Heart right ventricle (tissue), 16 donors: ENCODE data around the gene STXBP2. TPM values are rescaled to one million over a fixed set of nuclear protein-coding genes. Genes with fewer than 3 reads are reported as not detected.

ENCODE experiments used
- ATAC-seq, 8 donors: fragments of 200-7000 bp; cut with Tn5 transposase; one replicate each; pipeline ENCODE4 v1.9.1; 2020; ENCODE audit warnings: mild to moderate bottlenecking in 8 of 8, moderate library complexity in 8 of 8, moderate number of reproducible peaks in 1 of 8
- DNase-seq, 2 donors: peaks; one replicate each; pipeline ENCODE4 v3.0.0-alpha.2; 2020
- H3K27ac ChIP-seq, 10 donors: fragments of 200-600 bp; sonication (generic) in 2 of 10; one replicate each; pipeline versions ENCODE4 v1.5.0 to v1.8.0; 2020 to 2022; ENCODE audit warnings: mild to moderate bottlenecking in 3 of 10
- H3K27me3 ChIP-seq, 7 donors: fragments of 200-600 bp; one replicate each; pipeline ENCODE4 v1.8.0; 2021 to 2022; ENCODE audit warnings: mild to moderate bottlenecking in 2 of 7
- H3K36me3 ChIP-seq, 9 donors: fragments of 200-600 bp; sonication (generic) in 1 of 9; one replicate each; pipeline versions ENCODE4 v1.5.0 to v1.8.0; 2020 to 2022; ENCODE audit warnings: mild to moderate bottlenecking in 2 of 9
- H3K4me1 ChIP-seq, 9 donors: fragments of 200-600 bp; sonication (generic) in 1 of 9; one replicate each; pipeline versions ENCODE4 v1.5.0 to v1.8.0; 2020 to 2022; ENCODE audit warnings: mild to moderate bottlenecking in 4 of 9
- H3K4me3 ChIP-seq, 10 donors: fragments of 200-600 bp; sonication (generic) in 2 of 10; one replicate each; pipeline versions ENCODE4 v1.5.0 to v1.8.0; 2020 to 2022; ENCODE audit warnings: mild to moderate bottlenecking in 7 of 10, moderate library complexity in 2 of 10
- H3K9me3 ChIP-seq, 11 donors: fragments of 200-600 bp in 10 of 11; sonication (generic) in 2 of 11; one replicate each; pipeline versions ENCODE4 v1.5.0 to v1.8.0; 2013 to 2022; ENCODE audit warnings: mild to moderate bottlenecking in 2 of 11, control low read depth in 1 of 11, moderate library complexity in 1 of 11
- CTCF ChIP-seq, 9 donors: fragments of 200-600 bp; sonication (generic) in 2 of 9; IDR thresholded peaks; one replicate each; pipeline versions ENCODE4 v1.5.0 to v1.8.0; 2021 to 2022; ENCODE audit warnings: antibody characterized with exemption in 9 of 9, mild to moderate bottlenecking in 5 of 9, moderate library complexity in 1 of 9
- WGBS, 2 donors: extraction: QIAGEN DNeasy Blood & Tissue Kit; methylation state at CpG; one replicate each; pipeline ENCODE4 v1.1.7; 2013; ENCODE audit warnings: inconsistent platforms in 1 of 2; 5-methylcytosine and 5-hydroxymethylcytosine counted together
- intact Hi-C, 10 donors: fragments of 100-400 bp; cut with DNase I; formaldehyde crosslinking; loops; one replicate each; pipeline versions ENCODE4 v1.11.1 to v1.14.2; 2022
- polyA plus RNA-seq, 2 donors: library from polyadenylated mRNA; stranded (reverse); fragments of 200-250 nt; gene quantifications; one replicate each; pipeline ENCODE4 v1.2.3, GENCODE V29; 2013
- total RNA-seq, 10 donors: library from RNA; stranded (reverse); fragmentation: NEBNext Ultra II Directional in 3 of 10; extraction: Animal tissue kit (Norgen Biotek cat#: 25700) in 3 of 10; gene quantifications; one replicate each; pipeline versions ENCODE4 v1.2.1 to v1.2.4, GENCODE V29; 2021 to 2023
- donor health status: Arrhythmogenic right ventricular cardiomyopathy.
- donor health status: ischemic (EF 13 %, LVEDD 7.1; RV severe dilation, severe dysfunction).
- donor health status: healthy with polysubstance abuse.
- donor health status: DM: no; HTN: yes; CAD: no.
- donor health status: DM: no; HTN: no; CAD: no.
- donor health status: ischemic (EF 25% LVEDD 6.9; RV normal size, moderate dysfunction).
- donor health status: ischemic (EF 25% LVEDD 5.7; RV mildly dilated, moderate dysfunction).
- donor health status: healthy.
- donor health status: DM: yes; HTN: yes; CAD: no.
- donor health status: Ischemic cardiomyopathy.
- donor health status: ischemic (EF 35%, LVEDD 5.7; RV mildly dilated, moderate dysfunction).
- donor health status: nonischemic (EF 11% LVEDD 7.7; RV severe dilation, severe dysfunction).
- donor health status: DM: yes; HTN: yes; CAD: no.
- donor health status: PGD.
- donor health status: ischemic (EF 29% LVEDD 5.4; RV normal size, mild dysfunction).
- donor health status: nonischemic (EF 23%, LVEDD 6.1; RV moderate dilation, normal function).

Gene STXBP2
- total and polyA plus RNA-seq, 12 donors = 1.6 to 19.6 (median 4.0) TPM

- H3K27ac ChIP-seq = peak overlapping the region in 1 of 10 donors; percentile 78
- H3K9me3 ChIP-seq = peaks cover 0 to 7% (median 0%) of the 10 kb centered on the region in 11 donors
- no peak for ATAC-seq
- peaks cover 0 to 9% (median 3%) of the 10 kb centered on the region in 9 donors for H3K36me3 ChIP-seq
- H3K4me3 ChIP-seq = peak overlapping the region in 1 of 10 donors; percentile 100
- no peak for TF ChIP-seq CTCF (IDR thresholded peaks at IDR 0.05)
- no peak for DNase-seq
- H3K4me1 ChIP-seq = peaks cover 0 to 50% (median 13%) of the 10 kb centered on the region in 9 donors
- WGBS, 2 donors = 27 to 31% methylated on average over 12 of the region's 12 CpGs
- peaks cover 0 to 43% (median 15%) of the 10 kb centered on the region in 7 donors for H3K27me3 ChIP-seq
- intact Hi-C loops = loop anchor here in 4 of 10 donors (5.0 to 10.0 kb wide), 4 partner anchors 110 to 573 kb away; no protein-coding TSS in a partner anchor
Observed at GRCh38 chr19:7677669-7678311, 40.9 kb downstream of the STXBP2 start.

- peak in 1 of 9 donors; percentile 25 for TF ChIP-seq CTCF (IDR thresholded peaks at IDR 0.05)
- DNase-seq (no peak), ATAC-seq (no peak)
- Histone ChIP-seq H3K9me3 (peaks cover 0 to 2% (median 0%) of the 10 kb centered on the region in 11 donors), H3K4me3 (peak overlapping the region in 1 of 10 donors; percentile 100), H3K27ac (peak overlapping the region in 1 of 10 donors; percentile 99), H3K36me3 (peaks cover 0 to 22% (median 6%) of the 10 kb centered on the region in 9 donors), H3K4me1 (peaks cover 0 to 47% (median 13%) of the 10 kb centered on the region in 9 donors), H3K27me3 (peaks cover 0 to 36% (median 15%) of the 10 kb centered on the region in 7 donors)
- 55 to 56% methylated on average over 30 of the region's 30 CpGs for WGBS, 2 donors
- intact Hi-C loops = loop anchor here in 4 of 10 donors (5.0 to 10.0 kb wide), 4 partner anchors 112 to 574 kb away; no protein-coding TSS in a partner anchor
Observed at GRCh38 chr19:7678971-7679751, 42.3 kb downstream of the STXBP2 start.

GRCh38 chr19:7679771-7680605 lies 43.1 kb downstream of the STXBP2 start:
- peak overlapping the region in 9 of 10 donors; percentile 94 to 100 (median 100) for H3K4me3 ChIP-seq
- peaks cover 0 to 39% (median 13%) of the 10 kb centered on the region in 9 donors for H3K4me1 ChIP-seq
- DNase-seq (no peak), ATAC-seq (peak in 1 of 8 donors; percentile 6)
- H3K9me3 ChIP-seq = no peaks in the 10 kb centered on the region
- WGBS, 2 donors = 48 to 54% methylated on average over 22 of the region's 22 CpGs
- H3K36me3 ChIP-seq = peaks cover 0 to 31% (median 6%) of the 10 kb centered on the region in 9 donors
- intact Hi-C loops = loop anchor here (1.0 to 10.0 kb wide), 14 partner anchors 27 to 575 kb away; no protein-coding TSS in a partner anchor
- TF ChIP-seq CTCF (IDR thresholded peaks at IDR 0.05) = no peak
- H3K27me3 ChIP-seq = peaks cover 0 to 32% (median 15%) of the 10 kb centered on the region in 7 donors
- peak overlapping the region in 1 of 10 donors; percentile 99 for H3K27ac ChIP-seq
